HG03064 (cell line): ENCODE results near the gene FAM81A.
"Not testable (repeated sequence)": the region's sequence is repeated elsewhere in the genome, so short reads cannot be mapped to it uniquely, and the experiment has no call there.

Source experiments
- ATAC-seq: cut with Tn5 transposase; IDR thresholded peaks from one replicate; pipeline ENCODE4 v1.9.1; 2021; ENCODE audit warnings: low read depth; ENCODE audit not compliant: unreplicated experiment

FAM81A gene

DNA sequence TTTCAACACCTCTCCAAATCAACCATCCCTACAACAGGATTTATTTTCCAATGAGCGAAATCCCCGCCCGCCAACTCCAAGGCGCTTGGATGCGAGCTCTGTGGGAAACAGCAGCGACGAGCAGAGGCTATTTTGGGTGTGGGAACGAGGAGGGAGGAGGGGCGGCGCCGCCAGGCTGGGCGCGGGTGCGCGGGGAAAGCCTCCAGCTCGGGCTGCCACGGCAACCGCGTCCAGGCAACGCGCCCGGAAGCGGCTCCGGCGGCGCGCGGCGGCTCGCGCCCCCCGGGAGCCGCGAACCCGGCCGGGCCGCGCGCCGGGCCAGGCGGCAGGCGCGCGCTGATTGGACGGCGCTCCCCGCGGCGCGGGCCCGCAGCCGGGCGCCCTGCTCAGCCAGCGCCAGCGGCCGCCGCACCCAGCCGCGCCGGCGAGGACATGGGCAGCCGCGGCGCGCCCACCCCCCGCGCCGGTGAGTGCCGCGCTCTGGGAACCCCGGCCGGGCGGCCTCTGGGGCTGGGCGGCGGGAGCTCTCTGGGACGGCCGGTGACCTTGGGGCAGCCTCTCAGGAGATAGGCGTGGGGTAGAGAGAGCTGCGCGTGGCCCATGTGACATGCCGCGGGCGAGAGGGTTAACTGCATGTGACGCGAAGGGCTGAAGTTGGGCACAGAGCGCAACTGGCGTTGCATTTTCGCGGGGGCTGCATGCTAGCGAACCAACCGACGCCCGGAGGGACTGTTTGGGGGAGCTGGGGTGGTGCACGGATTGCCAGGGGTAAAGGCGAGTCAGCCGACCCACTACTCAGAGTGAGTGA is at the start of gene FAM81A:
Gene FAM81A (plus strand): TSS at position 370 of the 808 bp plus-strand sequence. CDS start 20,441 bp downstream, outside the sequence.
- peak; percentile 64 for ATAC-seq

DNA sequence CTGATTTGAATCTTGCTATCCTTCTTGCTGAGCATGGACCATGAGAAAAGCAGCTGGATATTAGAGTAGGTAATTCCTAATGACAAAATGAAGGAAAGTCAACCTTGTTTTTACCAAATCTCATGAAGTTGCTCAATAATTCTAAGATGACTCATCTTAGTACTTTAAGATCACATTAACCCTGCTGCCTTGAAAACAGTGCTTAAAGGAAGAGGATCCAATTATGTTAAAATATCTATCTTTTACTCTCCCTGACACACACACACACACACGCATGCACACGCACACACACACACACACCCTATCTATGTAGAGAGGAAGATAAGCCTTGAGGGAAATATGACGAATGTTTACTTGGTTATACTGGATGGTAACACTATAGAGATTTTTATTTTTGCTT is 49.3 kb upstream of the FAM81A start:
- ATAC-seq = no peak

DNA sequence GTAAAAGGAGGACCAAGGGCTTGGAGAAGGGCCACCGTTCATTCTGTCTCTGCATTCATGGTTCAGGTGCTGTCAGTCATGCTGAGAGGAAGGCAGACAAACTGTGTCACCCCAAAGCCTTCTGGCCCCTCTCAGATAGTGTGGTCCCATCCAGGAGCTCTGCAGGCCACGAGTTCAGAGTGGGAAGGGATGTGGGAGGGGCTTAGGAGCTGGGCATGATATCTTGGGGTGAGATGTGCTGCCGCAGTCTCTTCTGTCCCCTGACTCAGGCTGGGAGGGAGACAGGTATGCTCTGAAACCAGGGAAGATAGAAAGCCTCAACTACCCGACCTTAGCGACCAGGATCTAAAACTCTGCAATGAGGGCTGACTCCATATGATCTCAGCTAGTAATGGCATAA is 45.7 kb upstream of the FAM81A start:
- ATAC-seq = no peak

DNA sequence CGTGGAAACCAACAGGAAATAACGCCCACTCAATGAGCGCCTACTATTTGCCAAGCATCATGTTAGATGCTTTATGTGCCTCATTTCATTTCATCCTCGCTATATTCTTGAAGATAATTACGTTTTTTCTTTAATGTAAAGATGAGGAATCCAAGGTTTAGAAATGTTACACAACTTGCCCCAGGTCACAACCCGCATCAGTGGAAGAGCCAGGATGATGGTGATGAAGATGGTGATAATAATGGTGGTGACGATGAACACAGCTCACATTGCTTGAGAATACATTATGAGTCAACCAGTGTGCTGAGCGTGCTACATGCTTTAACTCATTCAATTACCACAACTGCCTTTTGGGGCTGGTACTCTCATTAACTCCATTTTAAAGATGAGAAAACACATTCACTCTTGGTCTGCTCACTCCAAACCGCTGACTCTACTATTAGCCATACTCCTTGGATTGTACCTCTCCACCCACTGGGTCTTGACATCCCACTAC is 43.8 kb upstream of the FAM81A start:
- ATAC-seq = no peak

DNA sequence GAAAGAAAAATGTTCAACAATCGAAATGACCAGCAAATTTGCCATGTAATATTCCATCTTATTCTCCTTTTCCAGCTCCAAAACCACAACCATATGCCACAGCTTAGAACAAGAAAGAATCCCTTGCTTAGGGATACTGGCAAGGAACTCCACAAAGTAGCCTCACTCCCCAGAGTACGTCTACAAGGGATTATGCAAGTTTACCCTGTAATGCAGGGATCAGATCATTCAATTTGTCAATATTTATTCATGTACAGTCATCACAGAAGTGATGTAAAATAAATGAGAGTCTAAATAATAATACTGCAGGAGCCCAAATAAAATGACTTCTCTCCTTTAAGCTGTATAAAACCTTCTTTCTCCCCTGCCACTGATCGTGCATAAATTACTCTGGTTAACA is 41.8 kb upstream of the FAM81A start:
- ATAC-seq = no peak

DNA sequence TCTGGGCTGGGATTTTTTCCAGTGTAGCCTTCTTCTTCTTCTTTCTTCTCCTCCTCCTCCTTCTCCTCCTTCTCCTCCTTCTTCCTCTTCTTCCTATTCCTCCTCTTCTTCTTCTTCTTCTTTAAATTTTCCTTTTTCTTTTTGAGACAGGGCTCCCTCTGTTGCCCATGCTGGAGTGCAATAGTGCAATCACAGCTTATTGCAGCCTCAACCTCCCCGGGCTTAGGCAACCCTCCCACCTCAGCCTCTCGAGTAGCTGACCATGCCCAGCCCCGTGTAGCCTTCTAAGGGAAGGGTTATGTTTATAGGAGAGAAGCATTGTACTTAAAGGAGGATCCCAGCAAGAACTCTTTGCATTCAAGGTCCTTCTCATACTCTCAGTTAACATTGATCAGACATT is 41.3 kb upstream of the FAM81A start:
- ATAC-seq = no peak

DNA sequence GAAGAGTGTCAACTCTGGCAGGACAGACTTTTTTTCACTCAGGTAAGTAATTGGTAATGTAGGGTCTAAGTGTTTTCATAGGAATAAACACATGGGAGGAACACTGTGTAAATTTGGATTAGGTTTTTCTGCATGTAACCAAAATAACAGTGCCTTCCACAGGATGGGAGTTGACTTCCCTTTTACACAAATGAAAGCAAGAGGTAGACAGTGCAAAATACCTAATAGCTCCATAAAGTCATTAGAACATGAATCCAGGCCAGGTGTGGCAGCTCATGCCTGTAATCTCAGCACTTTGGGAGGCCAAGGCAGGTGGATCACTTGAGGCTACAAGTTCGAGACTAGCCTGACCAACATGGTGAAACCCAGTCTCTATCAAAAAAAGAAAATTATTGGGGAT is 39.8 kb upstream of the FAM81A start:
- no peak for ATAC-seq

DNA sequence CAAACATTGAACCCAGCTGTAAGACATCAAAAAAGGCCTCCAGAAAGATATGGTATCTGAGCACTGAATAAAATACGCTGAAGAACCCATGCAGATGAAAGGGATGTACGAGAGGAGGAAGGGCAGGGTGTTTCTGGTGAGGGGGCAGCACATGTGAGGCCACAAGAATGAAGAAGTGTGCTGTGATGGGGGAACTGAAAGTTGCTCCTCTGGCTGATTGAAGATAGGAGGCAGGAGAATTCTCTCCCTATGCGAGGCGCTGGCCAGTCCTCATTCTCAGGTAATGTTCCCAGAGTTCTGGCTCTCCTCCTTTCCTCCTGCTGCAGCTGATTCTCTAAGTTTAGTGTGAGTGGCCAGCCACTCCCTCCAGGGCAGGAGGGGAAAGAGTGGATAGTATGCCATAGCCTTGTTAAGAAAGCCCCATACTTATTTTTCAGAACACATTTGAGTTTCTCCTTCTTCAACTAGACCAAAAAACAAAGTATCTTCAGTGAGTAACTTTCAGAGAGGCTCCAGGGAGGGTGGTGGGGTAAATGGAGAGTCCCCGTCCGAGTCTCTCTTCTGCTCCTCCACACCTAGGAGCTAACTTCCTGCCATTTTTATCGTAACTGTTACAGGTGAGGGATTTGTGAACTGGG is 38.4 kb upstream of the FAM81A start:
- ATAC-seq = peak; percentile 64

DNA sequence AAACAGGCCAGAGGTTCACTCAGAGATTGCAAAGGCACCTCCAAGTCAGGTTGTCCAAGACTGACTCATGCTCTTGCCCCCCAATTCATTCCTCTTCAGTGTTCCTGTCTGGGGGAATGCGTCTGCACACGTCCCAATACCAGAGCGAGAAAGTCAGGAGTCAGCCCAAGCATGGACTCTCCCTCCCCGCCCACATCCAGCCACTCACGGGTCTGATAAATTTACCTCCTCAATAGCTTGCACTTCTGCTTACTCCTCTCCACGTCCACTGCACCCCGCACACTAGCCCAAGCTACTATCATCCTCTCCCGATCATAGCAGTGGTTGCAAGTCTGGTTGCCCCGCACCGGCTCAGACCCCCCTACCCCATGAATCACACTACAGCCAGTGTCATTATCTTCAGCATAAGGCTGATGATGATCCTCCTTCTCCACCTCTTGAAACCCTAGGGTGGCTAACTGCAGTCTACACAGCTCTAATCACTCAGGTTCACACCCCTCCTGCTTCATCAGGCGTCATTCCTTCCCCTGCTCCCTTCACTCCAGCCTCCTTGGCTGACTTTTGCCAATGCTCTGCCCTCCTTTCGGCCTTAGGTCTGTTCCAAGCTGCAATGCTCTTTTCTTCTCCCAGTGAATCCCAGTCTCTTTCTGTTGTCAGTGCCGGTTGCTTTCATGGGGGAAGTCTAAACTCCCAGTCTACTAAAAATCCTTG is 37.7 kb upstream of the FAM81A start:
- ATAC-seq = no peak

DNA sequence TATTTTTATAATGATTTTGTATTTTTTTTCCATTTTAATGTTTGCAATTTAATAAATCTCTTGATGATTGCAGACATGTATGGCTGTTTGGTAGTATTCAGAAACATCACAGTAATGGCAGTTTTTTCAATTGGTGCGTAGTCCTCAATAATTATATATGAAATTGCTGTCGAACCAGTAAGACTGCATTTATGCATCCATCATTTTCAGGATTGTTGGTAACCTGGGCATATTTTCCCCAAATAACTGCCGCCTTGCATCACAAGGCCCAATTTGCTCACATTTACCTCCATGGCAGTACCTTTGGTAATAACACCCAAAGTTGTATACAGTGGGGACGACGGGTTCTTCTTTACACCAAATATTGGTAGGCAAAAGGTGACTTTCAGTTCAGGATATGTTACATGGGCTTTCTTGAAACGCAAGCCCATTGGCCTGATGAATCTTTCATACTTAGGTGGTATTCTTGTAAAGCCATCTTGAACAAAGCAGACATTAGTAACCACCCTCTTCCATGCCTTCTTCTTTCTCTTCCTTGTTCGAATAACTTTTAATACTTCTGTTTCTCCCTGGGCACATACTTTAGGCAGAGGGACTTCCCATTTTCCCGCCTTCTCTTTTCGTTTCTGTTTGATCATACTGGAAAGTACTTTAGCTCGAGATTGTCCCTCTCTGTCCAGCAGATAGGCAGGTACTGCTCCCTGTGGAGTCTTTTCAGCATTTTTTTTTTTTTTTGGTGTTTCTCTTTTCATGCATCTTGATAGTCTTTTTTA is 36.7 kb upstream of the FAM81A start:
- ATAC-seq = not testable (repeated sequence)

DNA sequence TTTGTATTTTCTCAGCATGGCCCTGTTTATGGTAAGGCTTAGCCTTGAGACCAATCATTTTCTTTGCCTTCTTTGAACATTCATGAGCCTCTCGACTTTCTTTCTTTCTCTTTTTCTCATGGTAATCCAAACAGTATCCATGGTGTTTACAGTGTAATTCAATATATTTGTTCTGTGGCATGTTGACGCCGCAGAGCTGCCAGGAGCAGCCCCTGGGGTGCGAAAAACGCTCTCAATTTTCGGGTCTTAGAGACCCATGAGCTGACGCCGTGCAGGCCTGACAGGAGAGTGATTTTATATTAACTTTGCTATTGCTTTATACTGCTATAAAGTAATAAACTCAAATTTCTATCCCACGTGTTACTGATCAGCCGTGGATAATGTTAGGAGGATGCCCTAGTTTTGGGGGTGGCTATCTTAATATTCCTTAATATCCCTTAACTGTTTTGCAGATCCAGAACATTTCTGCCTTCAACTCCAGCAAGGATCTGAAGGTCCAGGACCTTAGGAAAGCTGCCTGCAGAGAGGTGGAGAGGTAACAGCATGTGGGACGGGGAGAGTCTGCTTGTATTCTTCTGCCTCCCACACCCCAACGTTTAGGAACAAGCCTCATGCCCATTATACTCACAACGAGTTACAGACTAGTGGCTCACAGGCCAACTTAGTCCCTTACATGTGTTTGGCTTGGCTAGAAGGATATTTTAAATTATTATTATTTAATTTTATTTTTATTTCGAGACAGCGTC is 36.0 kb upstream of the FAM81A start:
- no peak for ATAC-seq

DNA sequence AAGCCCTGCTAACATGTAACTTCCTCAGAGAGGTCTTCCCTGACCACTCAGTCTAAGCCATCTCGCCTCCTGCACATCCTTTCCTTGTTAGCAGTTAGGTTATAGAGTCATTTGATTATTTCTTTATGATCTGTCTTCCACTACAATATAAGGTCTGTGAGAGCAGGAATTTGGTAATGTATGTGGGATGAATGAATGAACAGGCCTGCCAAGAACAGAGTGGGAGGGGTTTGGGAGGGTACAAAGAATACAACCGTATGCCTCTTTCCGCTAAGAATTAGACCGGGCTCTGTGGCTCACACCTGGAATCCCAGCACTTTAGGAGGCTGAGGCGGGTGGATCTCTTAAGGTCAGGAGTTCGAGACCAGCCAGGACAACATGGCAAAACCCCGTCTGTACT is 32.9 kb upstream of the FAM81A start:
- ATAC-seq = no peak

DNA sequence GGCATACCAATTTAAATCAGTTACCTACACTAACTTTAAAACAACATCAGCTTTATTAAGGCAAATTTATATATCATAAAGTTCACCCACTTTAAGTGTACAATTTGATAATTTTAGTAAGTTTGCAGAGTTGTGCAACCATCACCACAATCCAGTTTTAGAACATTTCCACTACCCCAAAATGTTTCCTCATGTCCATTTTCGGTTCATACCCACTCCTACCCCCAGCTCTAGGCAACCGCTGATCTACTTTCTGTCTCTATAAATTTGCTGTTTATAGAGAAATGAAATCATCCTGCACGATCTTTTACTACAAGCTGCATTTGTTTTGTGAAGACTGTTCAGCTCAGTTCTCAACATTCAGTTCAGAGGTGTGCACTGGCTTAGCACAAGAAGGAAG is 31.5 kb upstream of the FAM81A start:
- no peak for ATAC-seq

DNA sequence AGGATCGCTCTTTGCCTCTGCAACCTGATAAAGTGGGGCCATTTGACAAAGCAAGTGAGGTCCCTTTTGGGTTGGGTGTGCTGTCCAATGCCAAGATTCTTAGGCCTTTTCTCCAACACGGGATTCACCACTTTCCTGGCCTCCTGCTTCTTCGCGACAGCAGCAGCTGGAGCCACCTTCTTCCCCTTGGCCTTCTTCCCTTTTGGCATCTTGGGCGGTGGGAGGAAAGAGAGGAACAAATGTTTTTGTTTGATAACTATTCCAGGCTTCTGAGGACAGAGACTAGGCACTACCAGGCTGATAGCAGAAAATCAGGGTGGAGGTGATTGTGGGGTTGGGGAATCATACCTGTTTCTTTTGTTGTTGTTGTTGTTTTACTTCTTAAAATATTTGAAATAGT is 30.0 kb upstream of the FAM81A start:
- ATAC-seq = no peak

DNA sequence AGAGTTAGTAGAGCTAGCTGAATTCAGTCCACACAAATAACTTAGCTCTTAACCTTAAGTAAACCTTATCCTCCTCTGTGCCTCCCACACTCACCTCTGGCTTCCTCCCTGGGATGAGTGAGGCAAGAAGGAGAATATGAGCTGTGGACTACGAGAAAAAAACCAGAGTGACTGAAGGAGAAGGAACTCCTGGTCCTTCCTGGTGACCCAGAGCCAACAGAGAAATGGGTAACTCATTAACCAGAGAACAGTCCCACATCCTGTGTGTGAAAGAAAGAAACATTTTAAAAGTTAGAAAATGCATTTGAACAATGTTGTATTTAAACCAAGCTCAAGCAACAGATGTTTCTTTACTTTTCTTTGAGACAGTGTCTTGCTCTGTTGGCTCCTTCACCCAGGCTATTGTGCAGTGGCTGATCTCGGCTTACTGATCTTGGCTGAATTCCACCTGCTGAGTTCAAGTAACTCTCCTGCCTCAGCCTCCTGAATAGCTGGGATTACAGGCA is 27.5 kb upstream of the FAM81A start:
- no peak for ATAC-seq

DNA sequence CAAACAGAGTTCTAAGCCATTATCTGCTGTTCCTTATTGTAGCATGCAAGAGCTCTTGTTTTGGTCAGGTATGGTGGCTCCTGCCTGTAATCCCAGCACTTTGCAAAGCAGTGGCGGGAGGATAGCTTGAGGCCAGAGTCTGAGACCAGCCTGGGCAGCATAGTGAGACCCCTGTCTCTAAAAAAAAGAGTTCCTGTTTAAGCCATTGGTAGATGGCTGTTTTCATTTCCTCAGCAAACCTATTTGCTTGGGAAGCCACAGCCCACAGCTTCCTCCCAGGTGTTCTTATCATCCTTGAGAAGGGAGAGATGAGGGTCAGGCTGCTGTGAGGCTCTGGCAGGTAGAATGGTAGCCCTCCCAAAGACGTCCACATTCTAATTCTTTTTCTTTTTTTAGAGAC is 24.4 kb upstream of the FAM81A start:
- ATAC-seq = no peak

DNA sequence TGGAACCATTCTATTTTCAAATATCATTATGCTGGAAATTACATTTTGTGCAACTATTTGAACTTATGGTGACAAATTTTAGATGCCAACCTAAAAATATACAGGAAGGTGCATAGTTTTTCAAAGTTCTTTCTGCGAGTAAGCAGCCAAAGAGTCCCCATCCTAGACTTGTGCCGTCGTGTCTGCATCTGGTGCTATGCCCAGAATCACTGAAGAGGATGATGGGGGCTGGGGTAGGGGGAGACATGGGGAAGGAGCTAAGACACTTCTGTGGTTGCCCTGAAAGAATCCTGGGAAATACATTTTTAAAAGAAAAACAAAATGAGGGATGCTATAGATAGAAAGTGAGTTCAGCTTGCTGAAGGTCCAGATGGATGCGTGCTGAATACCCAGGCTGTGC is 21.2 kb upstream of the FAM81A start:
- no peak for ATAC-seq

DNA sequence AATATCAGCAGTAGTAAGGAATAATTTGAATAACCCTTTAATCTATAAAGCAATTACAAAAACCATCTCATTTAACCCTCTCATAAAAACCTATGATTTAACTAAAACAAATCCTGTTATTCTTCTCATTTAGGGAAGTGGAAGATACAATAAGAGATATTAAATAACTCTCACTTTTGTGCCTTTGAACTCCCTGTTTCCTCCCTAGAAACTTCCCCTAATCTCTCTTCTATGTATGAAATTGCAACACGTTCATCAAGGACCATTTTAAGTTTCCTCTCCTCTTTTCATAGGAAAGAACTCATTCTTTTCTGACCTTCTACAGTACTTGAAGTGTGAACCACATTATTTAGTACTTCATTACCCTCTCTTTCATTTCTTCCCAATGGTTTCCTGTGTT is 18.8 kb upstream of the FAM81A start:
- ATAC-seq = no peak

DNA sequence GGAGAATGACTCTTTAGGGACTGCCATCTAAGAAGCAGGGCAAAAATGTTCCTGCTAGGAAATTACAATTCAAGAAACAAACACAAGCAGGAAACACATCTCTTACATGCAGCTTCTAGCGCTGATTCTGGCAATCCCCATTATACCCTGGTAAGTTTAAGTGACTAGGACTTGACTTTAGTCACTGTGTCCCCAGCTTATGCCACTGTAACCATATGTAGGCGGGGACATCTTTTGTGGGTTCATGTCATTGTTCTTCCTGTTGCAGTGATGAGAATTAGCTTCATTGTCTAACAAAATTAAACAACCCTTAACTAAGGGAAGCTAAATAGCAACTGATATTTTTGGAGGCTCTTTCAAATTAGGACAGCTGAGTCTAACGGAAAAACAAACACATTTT is 17.9 kb upstream of the FAM81A start:
- ATAC-seq = no peak
